ENCODE data around the gene ZBTB21.

ZBTB21 gene

DNA sequence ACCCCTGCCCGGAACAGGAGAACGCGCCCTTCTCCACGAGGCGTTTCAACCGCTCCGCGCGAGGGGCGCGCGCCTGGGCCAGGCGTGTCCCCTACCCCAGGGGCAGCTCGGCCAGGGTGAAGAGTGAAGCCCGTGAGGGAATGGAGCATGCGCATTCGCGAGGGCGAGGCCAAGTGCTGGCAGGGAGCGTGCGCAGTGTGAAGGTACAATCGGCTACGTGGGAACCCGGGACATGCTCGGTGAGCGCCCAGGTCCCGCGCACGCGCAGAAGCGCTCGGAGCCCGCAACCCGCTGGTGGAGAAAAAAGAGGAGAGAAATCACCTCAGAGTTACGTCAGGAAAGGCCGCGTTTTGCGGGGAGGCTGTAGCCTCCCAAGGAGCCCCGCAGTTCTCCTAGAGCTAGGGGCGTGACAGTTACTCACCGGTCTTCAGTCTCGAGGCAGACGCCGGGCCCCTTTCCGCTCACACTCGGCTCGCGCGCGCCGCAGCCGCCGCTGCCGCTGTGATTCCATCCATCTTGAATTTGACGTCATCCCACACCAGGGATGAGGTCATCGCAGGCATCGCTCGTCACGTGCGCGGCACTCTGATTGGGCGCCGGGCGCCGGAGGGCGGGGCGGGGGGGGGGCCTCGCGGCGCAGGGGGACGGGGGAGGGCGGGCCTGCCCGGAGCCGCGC, at the start of gene ZBTB21:
ZBTB21 (minus strand) TSS at position 530 of the 676 bp plus-strand sequence. CDS start 16,265 bp downstream, outside the sequence.
- TF ChIP-seq, protein P1, sequence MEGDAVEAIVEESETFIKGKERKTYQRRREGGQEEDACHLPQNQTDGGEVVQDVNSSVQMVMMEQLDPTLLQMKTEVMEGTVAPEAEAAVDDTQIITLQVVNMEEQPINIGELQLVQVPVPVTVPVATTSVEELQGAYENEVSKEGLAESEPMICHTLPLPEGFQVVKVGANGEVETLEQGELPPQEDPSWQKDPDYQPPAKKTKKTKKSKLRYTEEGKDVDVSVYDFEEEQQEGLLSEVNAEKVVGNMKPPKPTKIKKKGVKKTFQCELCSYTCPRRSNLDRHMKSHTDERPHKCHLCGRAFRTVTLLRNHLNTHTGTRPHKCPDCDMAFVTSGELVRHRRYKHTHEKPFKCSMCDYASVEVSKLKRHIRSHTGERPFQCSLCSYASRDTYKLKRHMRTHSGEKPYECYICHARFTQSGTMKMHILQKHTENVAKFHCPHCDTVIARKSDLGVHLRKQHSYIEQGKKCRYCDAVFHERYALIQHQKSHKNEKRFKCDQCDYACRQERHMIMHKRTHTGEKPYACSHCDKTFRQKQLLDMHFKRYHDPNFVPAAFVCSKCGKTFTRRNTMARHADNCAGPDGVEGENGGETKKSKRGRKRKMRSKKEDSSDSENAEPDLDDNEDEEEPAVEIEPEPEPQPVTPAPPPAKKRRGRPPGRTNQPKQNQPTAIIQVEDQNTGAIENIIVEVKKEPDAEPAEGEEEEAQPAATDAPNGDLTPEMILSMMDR (IDR thresholded peaks at IDR 0.05; ENCODE audit: control insufficient read depth, extremely low read depth, insufficient read depth), result no peak
- H3K4me3 ChIP-seq (ENCODE audit: low read depth, low read length), result peak within 1 kb of the TSS; percentile 77
- DNase-seq (ENCODE audit: low read depth), result peak; percentile 91

- no peak overlapping the region for H3K4me3 ChIP-seq (ENCODE audit: low read depth, low read length)
- TF ChIP-seq, protein P1 (IDR thresholded peaks at IDR 0.05; ENCODE audit: control insufficient read depth, extremely low read depth, insufficient read depth), result no peak
- DNase-seq (ENCODE audit: low read depth), result no peak
Measured at GRCh38 chr21:42059721-42060120, 49.6 kb upstream of the ZBTB21 start.

DNA sequence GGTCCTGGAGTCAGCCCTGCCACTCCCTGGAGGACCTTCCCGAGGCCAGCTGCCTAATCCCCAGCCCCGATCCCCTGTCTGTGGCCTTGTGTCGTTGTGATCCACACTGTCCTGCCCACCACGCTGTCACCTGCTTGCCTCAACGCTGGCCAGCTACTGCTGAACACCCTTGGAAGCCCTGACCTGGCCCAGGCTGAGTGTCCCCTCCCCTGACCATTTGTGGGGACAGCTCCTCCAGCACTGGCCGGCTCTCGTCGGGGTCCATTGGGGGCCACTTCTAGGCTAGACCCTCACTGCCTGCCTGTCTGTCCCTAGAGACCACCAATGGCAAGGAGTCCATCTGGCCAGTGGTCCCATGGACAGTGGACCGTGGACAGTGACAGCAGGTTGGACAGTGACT, 49.0 kb upstream of the ZBTB21 start:
- TF ChIP-seq, protein P1 (IDR thresholded peaks at IDR 0.05; ENCODE audit: control insufficient read depth, extremely low read depth, insufficient read depth), result no peak
- H3K4me3 ChIP-seq (ENCODE audit: low read depth, low read length), result no peak overlapping the region
- DNase-seq (ENCODE audit: low read depth), result no peak

DNA sequence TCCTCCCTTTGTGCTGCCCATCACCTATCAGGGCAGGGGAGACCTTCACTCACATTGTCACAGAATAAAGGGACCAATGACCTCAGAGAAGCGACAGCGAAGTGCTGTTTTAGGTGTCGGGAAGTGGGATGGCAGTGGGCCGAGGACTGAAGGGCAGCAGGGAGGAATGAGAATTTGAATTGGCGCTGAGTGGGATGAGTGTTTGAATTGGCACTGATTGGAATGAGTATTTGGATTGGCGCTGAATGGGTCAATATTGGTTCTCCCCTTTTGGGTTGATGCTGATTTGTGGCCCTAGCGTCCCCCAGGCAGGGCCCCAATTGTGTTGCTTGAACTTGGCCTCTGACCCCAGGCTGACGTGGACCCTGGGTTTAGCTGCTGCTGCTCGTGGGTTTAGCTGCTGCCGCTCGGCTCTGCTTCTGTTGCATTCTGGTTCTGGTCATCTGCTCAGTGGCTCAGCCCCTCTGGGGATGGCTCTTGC, 48.5 kb upstream of the ZBTB21 start:
- TF ChIP-seq, protein P1 (IDR thresholded peaks at IDR 0.05; ENCODE audit: control insufficient read depth, extremely low read depth, insufficient read depth), result no peak
- H3K4me3 ChIP-seq (ENCODE audit: low read depth, low read length), result no peak overlapping the region

DNA sequence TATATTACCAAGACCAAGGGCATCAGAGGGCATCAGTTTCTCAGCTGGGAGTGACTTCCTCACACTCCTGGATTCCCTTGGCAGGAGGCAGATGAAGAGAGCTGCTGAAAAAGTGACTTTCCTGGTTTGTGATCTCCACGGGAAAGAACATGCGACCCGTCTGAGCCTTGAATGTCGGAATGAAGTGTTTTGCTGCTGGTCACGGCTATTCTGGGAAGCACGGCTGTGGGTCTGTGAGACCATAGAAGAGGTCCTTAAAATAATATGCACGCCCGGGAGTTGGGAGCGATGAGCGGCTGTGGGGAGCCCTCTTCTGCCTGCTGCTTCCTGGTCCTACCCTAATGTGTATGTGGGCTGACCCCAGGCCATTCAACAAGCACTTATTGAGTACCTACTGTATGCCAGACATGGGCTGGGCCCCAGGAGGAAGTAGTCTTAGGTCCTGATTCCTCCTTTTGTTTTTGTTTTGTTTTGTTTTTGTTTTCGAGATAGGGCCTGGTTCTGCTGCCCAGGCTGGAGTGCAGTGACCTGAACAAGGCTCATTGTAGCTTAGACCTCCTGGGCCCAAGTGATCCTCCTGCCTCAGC, 47.8 kb upstream of the ZBTB21 start:
- H3K4me3 ChIP-seq (ENCODE audit: low read depth, low read length), result no peak overlapping the region; the same call in 1 of the 2 replicates
- TF ChIP-seq, protein P1 (IDR thresholded peaks at IDR 0.05; ENCODE audit: control insufficient read depth, extremely low read depth, insufficient read depth), result no peak
- DNase-seq (ENCODE audit: low read depth), result no peak

More for the DNA sequence above, 48.5 kb upstream of the ZBTB21 start:
- DNase-seq (ENCODE audit: low read depth), result peak; percentile 75

GRCh38 chr21:42056996-42057689, 47.0 kb upstream of the ZBTB21 start:
- DNase-seq (ENCODE audit: low read depth), result peak; percentile 98
- TF ChIP-seq, protein P1 (IDR thresholded peaks at IDR 0.05; ENCODE audit: control insufficient read depth, extremely low read depth, insufficient read depth), result no peak
- peak overlapping the region; percentile 32 for H3K4me3 ChIP-seq (ENCODE audit: low read depth, low read length)

Measured in LNCaP clone FGC (cell line).